Smooth muscle cell (in vitro differentiated cells): Measurements from ENCODE around the gene IGSF9B. TPM values are rescaled to one million over a fixed set of nuclear protein-coding genes. Genes with fewer than 3 reads are reported as not detected.

Experiments used
- DNase-seq: peaks from one replicate; lab custom pipeline; 2025; ENCODE audit not compliant: unreplicated experiment; lab: John Stamatoyannopoulos, UW
- H2AFZ ChIP-seq: fragments of 200-600 bp; sonication (generic); 2 replicates; pipeline ENCODE4 v1.6.0; 2016; ENCODE audit warnings: antibody characterized with exemption, low read depth, mild to moderate bottlenecking
- H3F3A ChIP-seq: fragments of 200-600 bp; sonication (generic); 2 replicates; pipeline ENCODE4 v1.6.0; 2017; ENCODE audit warnings: antibody characterized with exemption, low read depth
- H3K27ac ChIP-seq: fragments of 200-600 bp; sonication (generic); 2 replicates; pipeline ENCODE4 v1.5.1; 2016; ENCODE audit warnings: low read depth, mild to moderate bottlenecking
- H3K27me3 ChIP-seq: fragments of 200-600 bp; sonication (generic); 2 replicates; pipeline ENCODE4 v1.6.1; 2016; ENCODE audit warnings: low read depth, mild to moderate bottlenecking
- H3K36me3 ChIP-seq: fragments of 200-600 bp; sonication (generic); 2 replicates; pipeline ENCODE4 v1.5.1; 2016; ENCODE audit warnings: low read depth
- H3K4me1 ChIP-seq: fragments of 200-600 bp; sonication (generic); 2 replicates; pipeline ENCODE4 v1.5.1; 2016; ENCODE audit warnings: low read depth
- H3K4me2 ChIP-seq: fragments of 200-600 bp; sonication (generic); 2 replicates; pipeline ENCODE4 v1.6.0; 2016; ENCODE audit warnings: mild to moderate bottlenecking
- H3K4me3 ChIP-seq: fragments of 200-600 bp; sonication (generic); 2 replicates; pipeline ENCODE4 v1.5.1; 2016; ENCODE audit warnings: mild to moderate bottlenecking
- H3K79me2 ChIP-seq: fragments of 200-600 bp; sonication (generic); 2 replicates; pipeline ENCODE4 v1.6.0; 2016; ENCODE audit warnings: low read depth, mild to moderate bottlenecking
- H3K9ac ChIP-seq: fragments of 200-600 bp; sonication (generic); 2 replicates; pipeline ENCODE4 v1.6.0; 2016; ENCODE audit warnings: low read depth
- H3K9me3 ChIP-seq: fragments of 200-600 bp; sonication (generic); replicated peaks from 2 replicates; pipeline ENCODE4 v1.5.1; 2016; ENCODE audit warnings: low read depth
- H4K20me1 ChIP-seq: fragments of 200-600 bp; sonication (generic); 2 replicates; pipeline ENCODE4 v1.6.0; 2016; ENCODE audit warnings: low read depth
- CTCF ChIP-seq: fragments of 200-600 bp; sonication (generic); IDR thresholded peaks from 2 replicates; pipeline ENCODE4 v1.5.1; 2017; ENCODE audit warnings: borderline replicate concordance, mild to moderate bottlenecking, antibody characterized with exemption; ENCODE audit not compliant: insufficient read depth, poor library complexity, severe bottlenecking
- WGBS: methylation state at CpG from one replicate; pipeline ENCODE4 v1.1.7; 2016; ENCODE audit warnings: low lambda C conversion rate; 5-methylcytosine and 5-hydroxymethylcytosine counted together
- polyA plus RNA-seq: library from polyadenylated mRNA; unstranded; fragments of >200 nt; fragmentation: Nextera tagmentation; extraction: Ambion mirVana; gene quantifications from 2 replicates; pipeline ENCODE4 v1.2.1, GENCODE V29; 2016
- total RNA-seq: library from RNA; depleted of rRNA; stranded (reverse); fragments of >200 nt; gene quantifications from 2 replicates; pipeline ENCODE4 v1.2.3, GENCODE V29; 2014

IGSF9B gene
- total and polyA plus RNA-seq, 2 experiments from 2014 or later, result 0.82 to 1.7 TPM

- no peaks in the 10 kb centered on the region for H3K27me3 ChIP-seq
- H3K36me3 ChIP-seq, result no peaks in the 10 kb centered on the region
- H3K79me2 ChIP-seq, result no peaks in the 10 kb centered on the region
- 72% methylated on average over 20 of the region's 20 CpGs for WGBS
- no peaks in the 10 kb centered on the region for H3K9me3 ChIP-seq
- no peak overlapping the region for H3K9ac ChIP-seq
- H3F3A ChIP-seq, result peaks cover 9% of the 10 kb centered on the region
- no peak overlapping the region for H2AFZ ChIP-seq
- no peak for DNase-seq
- H3K4me1 ChIP-seq, result no peaks in the 10 kb centered on the region
- H4K20me1 ChIP-seq, result no peaks in the 10 kb centered on the region
- no peak overlapping the region for H3K4me3 ChIP-seq
- no peak overlapping the region for H3K27ac ChIP-seq
- no peak overlapping the region for H3K4me2 ChIP-seq
- no peak for TF ChIP-seq CTCF
Observed at GRCh38 chr11:133929401-133930052, 27.2 kb downstream of the IGSF9B start.

- Histone ChIP-seq H3K36me3 (no peaks in the 10 kb centered on the region), H2AFZ (no peak overlapping the region), H3K4me2 (no peak overlapping the region), H3K27me3 (no peaks in the 10 kb centered on the region), H3K9ac (no peak overlapping the region), H3K4me1 (no peaks in the 10 kb centered on the region), H4K20me1 (no peaks in the 10 kb centered on the region), H3K4me3 (no peak overlapping the region), H3K27ac (no peak overlapping the region), H3K9me3 (no peaks in the 10 kb centered on the region), H3F3A (peaks cover 3% of the 10 kb centered on the region), H3K79me2 (no peaks in the 10 kb centered on the region)
- TF ChIP-seq CTCF, result no peak
- DNase-seq, result no peak
- 77% methylated on average over 5 of the region's 5 CpGs for WGBS
Observed at GRCh38 chr11:133928628-133929059, 28.1 kb downstream of the IGSF9B start.

- no peaks in the 10 kb centered on the region for H3K36me3 ChIP-seq
- H4K20me1 ChIP-seq, result no peaks in the 10 kb centered on the region
- H3F3A ChIP-seq, result no peaks in the 10 kb centered on the region
- peak overlapping the region; percentile 19 for H3K4me2 ChIP-seq
- H3K4me1 ChIP-seq, result no peaks in the 10 kb centered on the region
- H3K27me3 ChIP-seq, result no peaks in the 10 kb centered on the region
- H3K79me2 ChIP-seq, result no peaks in the 10 kb centered on the region
- peak; percentile 23 for DNase-seq
- TF ChIP-seq CTCF, result peak; percentile 82
- H3K4me3 ChIP-seq, result no peak overlapping the region
- WGBS, result 67% methylated on average over 35 of the region's 36 CpGs
- no peak overlapping the region for H3K27ac ChIP-seq
- no peak overlapping the region for H2AFZ ChIP-seq
- H3K9me3 ChIP-seq, result no peaks in the 10 kb centered on the region
- H3K9ac ChIP-seq, result no peak overlapping the region
Observed at GRCh38 chr11:133927690-133928627, 28.8 kb downstream of the IGSF9B start.
